Tibial artery (tissue), 4 donors: ENCODE measurements around the gene KREMEN2.

Source experiments
- DNase-seq, 2 donors: peaks; one replicate each; pipeline ENCODE4 v3.0.0-alpha.2; 2019
- H3K27ac ChIP-seq, 2 donors: fragments of 200-600 bp; sonication (generic) in 1 of 2; 1 replicate in 1 of 2; 2 replicates in 1 of 2; pipeline ENCODE4 v1.5.1; 2018 to 2019; ENCODE audit warnings: mild to moderate bottlenecking in 1 of 2
- H3K27me3 ChIP-seq, 2 donors: fragments of 200-600 bp; sonication (generic) in 1 of 2; one replicate each; pipeline versions ENCODE4 v1.5.1 to v1.6.0; 2016 to 2019
- H3K36me3 ChIP-seq, 3 donors: fragments of 200-600 bp; sonication (generic) in 2 of 3; one replicate each; pipeline ENCODE4 v1.5.1; 2016 to 2019; ENCODE audit warnings: mild to moderate bottlenecking in 2 of 3
- H3K4me1 ChIP-seq, 4 donors: fragments of 200-600 bp; sonication (generic) in 2 of 4; 1 replicate in 3 of 4; 2 replicates in 1 of 4; pipeline ENCODE4 v1.5.1; 2016 to 2019
- H3K4me3 ChIP-seq, 2 donors: fragments of 200-600 bp; sonication (generic) in 1 of 2; 1 replicate in 1 of 2; 2 replicates in 1 of 2; pipeline ENCODE4 v1.5.1; 2018 to 2019; ENCODE audit warnings: mild to moderate bottlenecking in 2 of 2
- H3K9me3 ChIP-seq, 3 donors: fragments of 200-600 bp; sonication (generic) in 1 of 3; one replicate each; pipeline ENCODE4 v1.5.1; 2016 to 2019
- CTCF ChIP-seq, 2 experiments: fragments of 200-600 bp in 1 of 2; fragments of 450-650 bp in 1 of 2; IDR thresholded peaks; one replicate each; pipeline ENCODE4 v1.5.1; 2017 to 2019; ENCODE audit warnings: antibody characterized with exemption in 2 of 2, mild to moderate bottlenecking in 1 of 2, moderate library complexity in 1 of 2
- intact Hi-C: fragments of 100-400 bp; cut with DNase I; formaldehyde crosslinking; loops from one replicate; pipeline ENCODE4 v1.15.0; 2023; ENCODE audit warnings: low total_unique reads

KREMEN2 gene

DNA sequence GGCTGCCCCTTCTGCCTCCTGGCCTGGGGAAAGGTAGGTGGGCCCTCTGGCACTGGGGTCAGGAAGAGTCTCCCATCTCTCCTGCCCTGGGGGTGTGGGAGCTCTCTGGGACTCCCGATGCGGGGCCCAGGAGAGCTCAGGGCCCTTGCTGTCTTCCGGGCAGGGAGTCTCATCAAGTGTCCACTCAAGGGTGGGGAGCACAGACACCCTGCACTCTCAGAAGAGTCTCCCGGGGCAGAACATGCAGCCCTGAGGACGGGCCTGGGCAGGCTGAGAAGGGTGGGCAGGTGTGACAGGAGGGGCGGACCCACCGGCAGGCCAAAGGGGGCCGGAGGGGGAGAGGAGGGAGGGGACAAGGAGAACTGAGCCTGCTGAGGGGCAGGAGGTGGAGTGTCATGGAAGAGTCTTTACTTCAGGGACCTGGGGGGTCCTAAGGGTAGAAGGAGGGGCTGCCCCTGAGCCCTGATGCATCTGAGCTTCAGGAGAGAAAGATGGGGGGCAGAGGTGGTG is 24.6 kb downstream of the KREMEN2 start:
- H3K27me3 ChIP-seq = peaks cover 0 to 35% of the 10 kb centered on the region in 2 donors
- no peaks in the 10 kb centered on the region for H3K9me3 ChIP-seq
- H3K27ac ChIP-seq = no peak overlapping the region
- no peak for DNase-seq
- peaks cover 0 to 27% (median 21%) of the 10 kb centered on the region in 4 donors for H3K4me1 ChIP-seq
- no peak overlapping the region for H3K4me3 ChIP-seq
- intact Hi-C loops = no loop called here
- no peaks in the 10 kb centered on the region for H3K36me3 ChIP-seq
- TF ChIP-seq CTCF (IDR thresholded peaks at IDR 0.05) = no peak

DNA sequence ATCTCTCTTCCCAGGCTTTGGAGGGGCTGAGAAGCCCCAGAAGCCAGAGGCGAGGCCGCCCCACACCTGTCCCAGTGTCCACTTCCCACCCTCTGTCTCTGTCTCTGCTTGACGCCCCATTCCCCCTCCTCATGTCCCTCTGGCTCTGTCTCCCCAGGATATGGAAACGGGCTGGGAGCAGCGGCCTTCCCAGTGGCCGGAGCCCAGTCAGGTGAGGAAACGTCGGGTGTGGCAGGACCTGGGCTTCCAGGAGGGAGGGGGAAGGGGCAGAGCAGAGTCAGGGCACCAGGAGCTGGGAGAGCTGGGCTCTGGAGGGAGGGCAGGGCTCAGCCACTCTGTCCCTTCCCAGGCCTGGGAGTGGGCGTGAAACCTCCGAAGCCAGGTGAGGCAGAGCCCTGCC is 26.8 kb downstream of the KREMEN2 start:
- peaks cover 0 to 40% of the 10 kb centered on the region in 2 donors for H3K27me3 ChIP-seq
- no peaks in the 10 kb centered on the region for H3K36me3 ChIP-seq
- intact Hi-C loops = no loop called here
- H3K27ac ChIP-seq = no peak overlapping the region
- no peak for DNase-seq
- TF ChIP-seq CTCF (IDR thresholded peaks at IDR 0.05) = no peak
- peaks cover 0 to 6% (median 3%) of the 10 kb centered on the region in 4 donors for H3K4me1 ChIP-seq
- H3K9me3 ChIP-seq = no peaks in the 10 kb centered on the region
- H3K4me3 ChIP-seq = no peak overlapping the region

DNA sequence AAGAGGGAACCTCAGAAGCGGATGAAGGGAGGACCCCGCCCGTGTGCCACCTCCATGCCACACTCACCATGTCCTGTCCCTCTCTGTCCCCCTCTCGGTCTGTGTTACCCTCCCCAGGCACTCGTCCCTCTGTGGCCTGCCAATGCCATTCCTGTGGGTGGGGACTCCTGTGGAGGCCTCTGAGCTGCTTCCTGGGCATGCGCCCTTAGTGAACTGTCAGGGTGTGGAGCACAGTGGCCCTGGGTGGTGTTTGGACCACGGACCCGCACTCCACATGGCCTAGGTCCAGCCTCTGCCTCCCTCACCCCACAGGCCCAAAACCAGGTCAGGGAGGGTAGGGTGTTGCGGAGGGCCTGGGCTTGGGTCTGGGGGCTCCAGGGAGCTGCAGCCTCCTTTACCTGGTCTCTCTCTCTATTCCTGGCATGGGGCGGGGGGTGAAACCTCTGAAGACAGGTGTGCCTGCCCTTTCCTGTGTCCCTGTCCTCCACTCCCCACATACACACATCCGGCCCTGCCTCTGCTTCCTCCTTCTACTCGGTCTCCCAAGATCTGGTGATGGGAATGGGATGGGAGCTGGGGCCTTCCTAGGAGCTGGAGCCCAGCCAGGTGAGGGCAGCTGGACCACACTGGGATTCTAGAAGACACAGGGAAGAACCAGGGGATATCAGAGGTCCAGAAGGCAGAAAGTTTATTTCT is 27.6 kb downstream of the KREMEN2 start:
- H3K27me3 ChIP-seq = peaks cover 0 to 47% of the 10 kb centered on the region in 2 donors
- no peak overlapping the region for H3K27ac ChIP-seq
- no peaks in the 10 kb centered on the region for H3K4me1 ChIP-seq
- DNase-seq = no peak
- H3K36me3 ChIP-seq = no peaks in the 10 kb centered on the region
- H3K9me3 ChIP-seq = no peaks in the 10 kb centered on the region
- no peak for TF ChIP-seq CTCF (IDR thresholded peaks at IDR 0.05)
- no peak overlapping the region for H3K4me3 ChIP-seq
- intact Hi-C loops = no loop called here

DNA sequence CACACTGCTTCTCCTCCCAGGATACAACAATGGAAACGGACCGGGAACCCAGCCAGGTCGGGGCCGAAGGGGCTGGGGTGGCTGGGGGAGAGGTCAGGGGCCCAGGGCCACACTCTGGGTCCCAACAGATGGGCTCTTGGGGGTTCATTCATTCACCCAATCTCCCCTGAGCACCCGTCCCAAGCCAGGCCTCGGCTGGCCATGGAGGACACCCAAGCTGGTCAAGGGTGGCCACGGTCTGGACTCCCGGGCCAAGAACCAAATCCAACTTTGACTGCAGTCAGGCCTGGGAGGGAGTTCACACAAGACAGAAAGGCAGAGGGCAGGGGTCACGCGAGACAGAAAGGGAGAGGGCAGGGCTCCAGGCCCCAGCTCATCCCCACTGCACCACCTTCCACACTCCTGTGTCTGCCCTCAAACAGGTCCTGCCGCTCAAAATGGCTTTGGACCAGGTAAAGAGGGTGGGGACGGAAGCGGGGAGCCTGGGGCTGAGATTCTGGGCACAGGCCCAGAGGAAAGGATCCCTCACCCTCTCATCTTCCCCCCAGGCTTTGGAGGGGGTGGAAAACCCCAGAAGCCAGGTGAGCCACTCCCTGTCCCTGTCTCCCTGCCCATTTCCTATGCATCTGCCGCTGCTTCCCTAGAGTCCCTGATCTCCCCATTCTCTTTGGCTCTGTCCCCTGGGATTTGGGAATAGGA is 28.5 kb downstream of the KREMEN2 start:
- no peak overlapping the region for H3K4me3 ChIP-seq
- no peak for DNase-seq
- no peak overlapping the region for H3K27ac ChIP-seq
- H3K27me3 ChIP-seq = peaks cover 0 to 47% of the 10 kb centered on the region in 2 donors
- no peaks in the 10 kb centered on the region for H3K9me3 ChIP-seq
- H3K36me3 ChIP-seq = no peaks in the 10 kb centered on the region
- H3K4me1 ChIP-seq = no peaks in the 10 kb centered on the region
- intact Hi-C loops = no loop called here
- TF ChIP-seq CTCF (IDR thresholded peaks at IDR 0.05) = no peak

GRCh38 chr16:2996298-2996697 is 32.2 kb downstream of the KREMEN2 start:
- no peak overlapping the region for H3K27ac ChIP-seq
- no peak overlapping the region for H3K4me3 ChIP-seq
- no peak for DNase-seq
- no peak for TF ChIP-seq CTCF (IDR thresholded peaks at IDR 0.05)
- no peaks in the 10 kb centered on the region for H3K9me3 ChIP-seq
- H3K36me3 ChIP-seq = no peaks in the 10 kb centered on the region
- intact Hi-C loops = no loop called here
- no peaks in the 10 kb centered on the region for H3K4me1 ChIP-seq
- peaks cover 0 to 50% of the 10 kb centered on the region in 2 donors for H3K27me3 ChIP-seq
